ENCODE results near the gene DNAJC15. TPM values are rescaled to one million over a fixed set of nuclear protein-coding genes. Genes with fewer than 3 reads are reported as not detected.

The DNAJC15 gene
- total and polyA plus RNA-seq, 2 of the 8 experiments (the other 6 are each of a cell fraction or from before 2014, with no cell fraction given) = 5.8 to 20.8 TPM

- H4K8ac ChIP-seq (ENCODE audit: extremely low read depth, insufficient read depth, low read length) = no peak overlapping the region
- H2BK5ac ChIP-seq (ENCODE audit: low read depth, low read length) = no peak overlapping the region
- H2BK15ac ChIP-seq (ENCODE audit: low read length) = no peak overlapping the region
- FAIRE-seq = no peak
- TF ChIP-seq, protein P1, sequence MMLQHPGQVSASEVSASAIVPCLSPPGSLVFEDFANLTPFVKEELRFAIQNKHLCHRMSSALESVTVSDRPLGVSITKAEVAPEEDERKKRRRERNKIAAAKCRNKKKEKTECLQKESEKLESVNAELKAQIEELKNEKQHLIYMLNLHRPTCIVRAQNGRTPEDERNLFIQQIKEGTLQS (IDR thresholded peaks at IDR 0.05; ENCODE audit: insufficient read depth, low read depth, low read length) = no peak
- no peak for TF ChIP-seq HDAC6 (IDR thresholded peaks at IDR 0.05; ENCODE audit: low read depth, low read length)
- TF ChIP-seq SIN3A (conservative IDR thresholded peaks at IDR 0.05 in 1 of 2, IDR thresholded peaks at IDR 0.05 in 1 of 2; ENCODE audit: low read depth in 1 of 2, low read length in 2 of 2) = no peak
- TF ChIP-seq, protein P2, sequence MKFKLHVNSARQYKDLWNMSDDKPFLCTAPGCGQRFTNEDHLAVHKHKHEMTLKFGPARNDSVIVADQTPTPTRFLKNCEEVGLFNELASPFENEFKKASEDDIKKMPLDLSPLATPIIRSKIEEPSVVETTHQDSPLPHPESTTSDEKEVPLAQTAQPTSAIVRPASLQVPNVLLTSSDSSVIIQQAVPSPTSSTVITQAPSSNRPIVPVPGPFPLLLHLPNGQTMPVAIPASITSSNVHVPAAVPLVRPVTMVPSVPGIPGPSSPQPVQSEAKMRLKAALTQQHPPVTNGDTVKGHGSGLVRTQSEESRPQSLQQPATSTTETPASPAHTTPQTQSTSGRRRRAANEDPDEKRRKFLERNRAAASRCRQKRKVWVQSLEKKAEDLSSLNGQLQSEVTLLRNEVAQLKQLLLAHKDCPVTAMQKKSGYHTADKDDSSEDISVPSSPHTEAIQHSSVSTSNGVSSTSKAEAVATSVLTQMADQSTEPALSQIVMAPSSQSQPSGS (IDR thresholded peaks at IDR 0.05; ENCODE audit: low read length) = no peak
- TF ChIP-seq SRF (IDR thresholded peaks at IDR 0.05; ENCODE audit: low read depth, low read length) = no peak
- TF ChIP-seq MAFK (IDR thresholded peaks at IDR 0.05; ENCODE audit: low read depth, low read length) = no peak
- peaks cover 0 to 5% (median 2%) of the 10 kb centered on the region in 4 experiments; a peak in 4 of 7 replicates for H3K27me3 ChIP-seq (replicated peaks in 1 of 4; ENCODE audit: control insufficient read depth in 3 of 4, extremely low read depth in 1 of 4, insufficient read depth in 3 of 4, low read length in 3 of 4)
- 81% methylated on average over 2 of the region's 2 CpGs; no CpG with 5 or more reads in 1 of the 2 experiments for WGBS, 2 experiments (ENCODE audit: extremely low coverage in 1 of 2, insufficient coverage in 1 of 2, insufficient read length in 1 of 2, insufficient replicate concordance in 2 of 2, low coverage in 1 of 2, low lambda C conversion rate in 2 of 2, missing lambda C conversion rate in 1 of 2)
- no peak overlapping the region for H3K4me2 ChIP-seq (ENCODE audit: insufficient read depth in 1 of 2, low read depth in 2 of 2, low read length in 2 of 2)
- no peaks in the 10 kb centered on the region for H3K79me2 ChIP-seq (ENCODE audit: control insufficient read depth in 1 of 2, insufficient read depth in 2 of 2, low read length in 2 of 2)
- no peak overlapping the region for H3K56ac ChIP-seq (replicated peaks; ENCODE audit: insufficient read length, low read depth, low read length)
- H4K5ac ChIP-seq (ENCODE audit: insufficient read length, low read depth, low read length) = no peak overlapping the region
- no peak overlapping the region for H3K18ac ChIP-seq (ENCODE audit: extremely low read depth, low read length)
- no peaks in the 10 kb centered on the region for H4K20me1 ChIP-seq (replicated peaks in 1 of 2; ENCODE audit: control insufficient read depth in 1 of 2, insufficient read depth in 2 of 2, low read length in 2 of 2)
- no peak overlapping the region for H3K4ac ChIP-seq (replicated peaks; ENCODE audit: insufficient read length, low read depth, low read length)
- CTCF ChIA-PET (ENCODE audit: partially characterized antibody) = interaction anchor here (0.6 to 1.4 kb wide), 4 partner anchors 9 to 28 kb away, joined by 3 to 4 read pairs (median 4); partner anchors contain the start of gene DNAJC15
- POLR2A ChIA-PET (ENCODE audit: partially characterized antibody) = no interaction called here
- no peaks in the 10 kb centered on the region for H3K36me3 ChIP-seq (ENCODE audit: control insufficient read depth in 2 of 4, insufficient read depth in 4 of 4, low read length in 3 of 4)
- H3K14ac ChIP-seq (ENCODE audit: insufficient read length) = no peak overlapping the region
- no peak overlapping the region for H3K9ac ChIP-seq (replicated peaks in 1 of 4; ENCODE audit: extremely low read depth in 1 of 4, low read depth in 3 of 4, low read length in 3 of 4)
- peaks cover 0 to 2% (median 0%) of the 10 kb centered on the region in 4 experiments; a peak in 2 of 7 replicates for H3K4me1 ChIP-seq (replicated peaks in 1 of 4; ENCODE audit: control insufficient read depth in 3 of 4, insufficient read depth in 4 of 4, low read length in 3 of 4)
- H2AK5ac ChIP-seq (ENCODE audit: low read depth, low read length) = no peak overlapping the region
- no peak overlapping the region for H3K27ac ChIP-seq (ENCODE audit: low read depth, low read length)
- H2BK120ac ChIP-seq (replicated peaks; ENCODE audit: low read depth, low read length) = no peak overlapping the region
- no peaks in the 10 kb centered on the region for H3K9me3 ChIP-seq (ENCODE audit: insufficient read depth in 2 of 2, low read depth in 1 of 2, low read length in 1 of 2)
- H2BK12ac ChIP-seq (ENCODE audit: low read depth, low read length) = no peak overlapping the region
- no peak overlapping the region for H2AFZ ChIP-seq (ENCODE audit: low read length)
- H2BK20ac ChIP-seq (ENCODE audit: low read length) = no peak overlapping the region
- H3K23me2 ChIP-seq (ENCODE audit: low read depth, low read length) = no peaks in the 10 kb centered on the region
- H3K79me1 ChIP-seq (ENCODE audit: low read depth, low read length) = no peaks in the 10 kb centered on the region
- no peak for DNase-seq (ENCODE audit: low read depth in 1 of 2, low spot score in 2 of 2)
- H3K4me3 ChIP-seq (ENCODE audit: extremely low read depth in 1 of 4, insufficient read depth in 2 of 4, low read depth in 3 of 4, low read length in 4 of 4) = no peak overlapping the region
- no peak overlapping the region for H3K23ac ChIP-seq (ENCODE audit: insufficient read length)
- no peak overlapping the region for H4K91ac ChIP-seq (replicated peaks; ENCODE audit: insufficient read length, low read length)
These were observed 26.0 kb upstream of the DNAJC15 start for GRCh38 chr13:42997381-42997780.
